DOHH2 (cell line): Measurements from ENCODE around the gene LYVE1.

Source experiments
- H3F3A ChIP-seq: fragments of 200-600 bp; sonication (generic), shearing (Covaris generic); 2 replicates; pipeline ENCODE4 v1.6.0; 2016; ENCODE audit warnings: antibody characterized with exemption, mild to moderate bottlenecking; ENCODE audit not compliant: control insufficient read depth, insufficient read depth
- H3K27ac ChIP-seq: fragments of 200-600 bp; sonication (generic); 2 replicates; pipeline ENCODE4 v1.5.1; 2014; ENCODE audit warnings: low read depth, mild to moderate bottlenecking, low read length, moderate library complexity
- H3K27me3 ChIP-seq: fragments of 200-600 bp; sonication (generic); 2 replicates; pipeline ENCODE4 v1.6.1; 2014; ENCODE audit warnings: mild to moderate bottlenecking, low read length, mixed read lengths; ENCODE audit not compliant: control insufficient read depth
- H3K36me3 ChIP-seq: fragments of 200-600 bp; sonication (generic); 2 replicates; pipeline ENCODE4 v1.6.1; 2014; ENCODE audit warnings: mild to moderate bottlenecking, low read length, moderate library complexity, mixed read lengths; ENCODE audit not compliant: control insufficient read depth
- H3K4me1 ChIP-seq: fragments of 200-600 bp; sonication (generic); 2 replicates; pipeline ENCODE4 v1.6.1; 2014; ENCODE audit warnings: mild to moderate bottlenecking, low read length, mixed read lengths; ENCODE audit not compliant: control insufficient read depth
- H3K4me2 ChIP-seq: fragments of 200-600 bp; sonication (generic); 2 replicates; pipeline ENCODE4 v1.6.0; 2014; ENCODE audit warnings: mild to moderate bottlenecking, low read length, moderate library complexity
- H3K4me3 ChIP-seq: fragments of 200-600 bp; sonication (generic); 2 replicates; pipeline ENCODE4 v1.5.1; 2014; ENCODE audit warnings: mild to moderate bottlenecking, low read length, mixed read lengths
- H3K79me2 ChIP-seq: fragments of 200-600 bp; sonication (generic); 2 replicates; pipeline ENCODE4 v1.6.1; 2014; ENCODE audit warnings: mild to moderate bottlenecking, low read length, mixed read lengths; ENCODE audit not compliant: control insufficient read depth
- H3K9me2 ChIP-seq: fragments of 200-600 bp; sonication (generic); replicated peaks from 2 replicates; pipeline ENCODE4 v1.6.1; 2014; ENCODE audit warnings: mild to moderate bottlenecking, low read length, mixed read lengths; ENCODE audit not compliant: control insufficient read depth
- H3K9me3 ChIP-seq: fragments of 200-600 bp; sonication (generic); 2 replicates; pipeline ENCODE4 v1.6.1; 2014; ENCODE audit warnings: antibody characterized with exemption, low read length, mixed read lengths; ENCODE audit not compliant: control insufficient read depth, insufficient read depth
- H4K20me1 ChIP-seq: fragments of 200-600 bp; sonication (generic); 2 replicates; pipeline ENCODE4 v1.6.0; 2014; ENCODE audit warnings: low read depth, mild to moderate bottlenecking, antibody characterized with exemption, low read length, moderate library complexity; ENCODE audit not compliant: control insufficient read depth, insufficient read depth
- CTCF ChIP-seq: fragments of 200-600 bp; sonication (generic); IDR thresholded peaks from one replicate; pipeline ENCODE4 v1.5.1; 2014; ENCODE audit warnings: antibody characterized with exemption, mild to moderate bottlenecking, low read depth, low read length; ENCODE audit not compliant: poor library complexity, severe bottlenecking
- EZH2phosphoT487 ChIP-seq: fragments of 200-600 bp; sonication (generic); IDR thresholded peaks from 2 replicates; pipeline ENCODE4 v1.6.1; 2017; ENCODE audit warnings: borderline replicate concordance, mild to moderate bottlenecking, antibody characterized with exemption, low read length, moderate library complexity, mixed read lengths

The LYVE1 gene

GRCh38 chr11:10550503-10551289 lies 17.8 kb downstream of the LYVE1 start:
- no peak for TF ChIP-seq EZH2phosphoT487
- TF ChIP-seq CTCF = no peak
- no peak overlapping the region for H3K4me2 ChIP-seq
- no peak overlapping the region for H3K27ac ChIP-seq

GRCh38 chr11:10544491-10545465 lies 23.7 kb downstream of the LYVE1 start:
- no peak overlapping the region for H3K4me3 ChIP-seq
- H4K20me1 ChIP-seq = no peaks in the 10 kb centered on the region
- no peaks in the 10 kb centered on the region for H3K9me2 ChIP-seq
- H3K27ac ChIP-seq = peak overlapping the region; percentile 70
- H3K4me2 ChIP-seq = peak overlapping the region; percentile 37
- peaks cover 5% of the 10 kb centered on the region; the same call in 1 of the 2 replicates for H3F3A ChIP-seq
- peaks cover 21% of the 10 kb centered on the region for H3K9me3 ChIP-seq
- no peaks in the 10 kb centered on the region for H3K36me3 ChIP-seq
- no peaks in the 10 kb centered on the region for H3K27me3 ChIP-seq
- peaks cover 34% of the 10 kb centered on the region for H3K4me1 ChIP-seq
- H3K79me2 ChIP-seq = peaks cover 10% of the 10 kb centered on the region
- TF ChIP-seq EZH2phosphoT487 (no peak), CTCF (no peak)

More at GRCh38 chr11:10550503-10551289, 17.8 kb downstream of the LYVE1 start:
- no peaks in the 10 kb centered on the region for H3K9me2 ChIP-seq
- no peaks in the 10 kb centered on the region for H3K36me3 ChIP-seq
- H3K27me3 ChIP-seq = no peaks in the 10 kb centered on the region
- no peaks in the 10 kb centered on the region for H3K79me2 ChIP-seq
- peaks cover 5% of the 10 kb centered on the region for H3K4me1 ChIP-seq
- H3F3A ChIP-seq = no peaks in the 10 kb centered on the region
- no peaks in the 10 kb centered on the region for H3K9me3 ChIP-seq
- H4K20me1 ChIP-seq = no peaks in the 10 kb centered on the region
- H3K4me3 ChIP-seq = no peak overlapping the region

- Histone ChIP-seq H3K4me2 (no peak overlapping the region), H3K4me1 (peaks cover 35% of the 10 kb centered on the region), H3K4me3 (no peak overlapping the region), H4K20me1 (no peaks in the 10 kb centered on the region), H3K9me3 (peaks cover 21% of the 10 kb centered on the region), H3K36me3 (no peaks in the 10 kb centered on the region), H3K27me3 (no peaks in the 10 kb centered on the region), H3F3A (peaks cover 5% of the 10 kb centered on the region; the same call in 1 of the 2 replicates), H3K9me2 (no peaks in the 10 kb centered on the region), H3K79me2 (peaks cover 15% of the 10 kb centered on the region), H3K27ac (no peak overlapping the region)
- TF ChIP-seq EZH2phosphoT487 = no peak
- no peak for TF ChIP-seq CTCF
Measured at GRCh38 chr11:10543782-10544181, 24.7 kb downstream of the LYVE1 start.
